ENCODE data around the gene PSMD2. TPM values are rescaled to one million over a fixed set of nuclear protein-coding genes. Genes with fewer than 3 reads are reported as not detected.

PSMD2 gene
- total and polyA plus RNA-seq, 2 of the 8 experiments (the other 6 are each of a cell fraction or from before 2014, with no cell fraction given) = 350 to 363 TPM

DNA sequence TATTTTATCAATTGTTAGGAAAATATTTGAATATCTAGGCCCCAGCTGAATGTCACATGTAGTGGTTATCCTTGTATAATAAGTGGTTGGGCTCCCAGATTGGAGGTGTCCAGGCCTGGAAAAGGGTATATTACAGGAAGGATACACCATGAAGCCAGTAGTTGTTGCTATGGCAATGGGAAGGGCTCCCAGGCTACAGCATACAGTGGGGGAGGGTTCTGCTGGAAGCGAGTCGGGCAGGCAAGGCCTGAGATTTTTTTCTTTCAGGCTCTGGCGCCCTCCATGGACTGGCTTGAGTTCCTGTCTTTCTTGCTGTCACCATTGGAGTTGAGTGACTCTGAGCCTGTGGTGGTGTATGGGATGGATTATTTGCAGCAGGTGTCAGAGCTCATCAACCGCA lies 14.3 kb upstream of the PSMD2 start:
- Histone ChIP-seq H3K79me2 (ENCODE audit: control insufficient read depth in 1 of 2, insufficient read depth in 2 of 2, low read length in 2 of 2) (no peaks in the 10 kb centered on the region), H3K56ac (replicated peaks; ENCODE audit: insufficient read length, low read depth, low read length) (no peak overlapping the region), H3K23ac (ENCODE audit: insufficient read length) (no peak overlapping the region), H2BK5ac (ENCODE audit: low read depth, low read length) (no peak overlapping the region), H3K4me2 (ENCODE audit: insufficient read depth in 1 of 2, low read depth in 2 of 2, low read length in 2 of 2) (no peak overlapping the region), H3K4me1 (replicated peaks in 1 of 4; ENCODE audit: control insufficient read depth in 3 of 4, insufficient read depth in 4 of 4, low read length in 3 of 4) (peaks cover 0 to 2% (median 0%) of the 10 kb centered on the region in 4 experiments; a peak in 2 of 7 replicates), H3K23me2 (ENCODE audit: low read depth, low read length) (no peaks in the 10 kb centered on the region), H2AFZ (ENCODE audit: low read length) (no peak overlapping the region), H3K9ac (replicated peaks in 1 of 4; ENCODE audit: extremely low read depth in 1 of 4, low read depth in 3 of 4, low read length in 3 of 4) (no peak overlapping the region), H4K8ac (ENCODE audit: extremely low read depth, insufficient read depth, low read length) (no peak overlapping the region), H4K20me1 (replicated peaks in 1 of 2; ENCODE audit: control insufficient read depth in 1 of 2, insufficient read depth in 2 of 2, low read length in 2 of 2) (no peaks in the 10 kb centered on the region), H2BK20ac (ENCODE audit: low read length) (no peak overlapping the region), H4K5ac (ENCODE audit: insufficient read length, low read depth, low read length) (no peak overlapping the region), H3K4ac (replicated peaks; ENCODE audit: insufficient read length, low read depth, low read length) (no peak overlapping the region), H3K18ac (ENCODE audit: extremely low read depth, low read length) (no peak overlapping the region), H3K9me3 (ENCODE audit: insufficient read depth in 2 of 2, low read depth in 1 of 2, low read length in 1 of 2) (no peaks in the 10 kb centered on the region), H2AK5ac (ENCODE audit: low read depth, low read length) (no peak overlapping the region), H3K4me3 (ENCODE audit: extremely low read depth in 1 of 4, insufficient read depth in 2 of 4, low read depth in 3 of 4, low read length in 4 of 4) (no peak overlapping the region), H2BK12ac (ENCODE audit: low read depth, low read length) (no peak overlapping the region), H3K36me3 (ENCODE audit: control insufficient read depth in 2 of 4, insufficient read depth in 4 of 4, low read length in 3 of 4) (no peaks in the 10 kb centered on the region), H3K27me3 (replicated peaks in 1 of 4; ENCODE audit: control insufficient read depth in 3 of 4, extremely low read depth in 1 of 4, insufficient read depth in 3 of 4, low read length in 3 of 4) (no peaks in the 10 kb centered on the region), H3K79me1 (ENCODE audit: low read depth, low read length) (no peaks in the 10 kb centered on the region), H2BK120ac (replicated peaks; ENCODE audit: low read depth, low read length) (no peak overlapping the region), H2BK15ac (ENCODE audit: low read length) (no peak overlapping the region), H4K91ac (replicated peaks; ENCODE audit: insufficient read length, low read length) (no peak overlapping the region), H3K14ac (ENCODE audit: insufficient read length) (no peak overlapping the region), H3K27ac (ENCODE audit: low read depth, low read length) (no peak overlapping the region)
- FAIRE-seq (peak; percentile 82), DNase-seq (ENCODE audit: low read depth in 1 of 2, low spot score in 2 of 2) (peak in 1 of 2 experiments; percentile 70)
- CTCF ChIA-PET (ENCODE audit: partially characterized antibody) = interaction anchor here (0.6 to 6.0 kb wide), 31 partner anchors 10 to 400 kb away, joined by 3 to 47 read pairs (median 4); partner anchors contain the start of genes ABCF3, CAMK2N2, EEF1AKMT4 and PARL
- POLR2A ChIA-PET (ENCODE audit: partially characterized antibody) = interaction anchor here (1.0 to 1.7 kb wide), 2 partner anchors 35 to 128 kb away, joined by 3 to 4 read pairs; no protein-coding TSS in a partner anchor
- 10% methylated on average over 4 of the region's 4 CpGs; no CpG with 5 or more reads in 1 of the 2 experiments for WGBS, 2 experiments (ENCODE audit: extremely low coverage in 1 of 2, insufficient coverage in 1 of 2, insufficient read length in 1 of 2, insufficient replicate concordance in 2 of 2, low coverage in 1 of 2, low lambda C conversion rate in 2 of 2, missing lambda C conversion rate in 1 of 2)
- no peak for TF ChIP-seq GTF2F1 (IDR thresholded peaks at IDR 0.05; ENCODE audit: borderline replicate concordance, low read depth, low read length)
- TF ChIP-seq KDM5A (IDR thresholded peaks at IDR 0.05; ENCODE audit: low read length) = no peak
- TF ChIP-seq SIRT6 (IDR thresholded peaks at IDR 0.05; ENCODE audit: low read length) = no peak
- TF ChIP-seq CEBPB (IDR thresholded peaks at IDR 0.05; ENCODE audit: low read depth, low read length) = no peak
- TF ChIP-seq, protein P1, sequence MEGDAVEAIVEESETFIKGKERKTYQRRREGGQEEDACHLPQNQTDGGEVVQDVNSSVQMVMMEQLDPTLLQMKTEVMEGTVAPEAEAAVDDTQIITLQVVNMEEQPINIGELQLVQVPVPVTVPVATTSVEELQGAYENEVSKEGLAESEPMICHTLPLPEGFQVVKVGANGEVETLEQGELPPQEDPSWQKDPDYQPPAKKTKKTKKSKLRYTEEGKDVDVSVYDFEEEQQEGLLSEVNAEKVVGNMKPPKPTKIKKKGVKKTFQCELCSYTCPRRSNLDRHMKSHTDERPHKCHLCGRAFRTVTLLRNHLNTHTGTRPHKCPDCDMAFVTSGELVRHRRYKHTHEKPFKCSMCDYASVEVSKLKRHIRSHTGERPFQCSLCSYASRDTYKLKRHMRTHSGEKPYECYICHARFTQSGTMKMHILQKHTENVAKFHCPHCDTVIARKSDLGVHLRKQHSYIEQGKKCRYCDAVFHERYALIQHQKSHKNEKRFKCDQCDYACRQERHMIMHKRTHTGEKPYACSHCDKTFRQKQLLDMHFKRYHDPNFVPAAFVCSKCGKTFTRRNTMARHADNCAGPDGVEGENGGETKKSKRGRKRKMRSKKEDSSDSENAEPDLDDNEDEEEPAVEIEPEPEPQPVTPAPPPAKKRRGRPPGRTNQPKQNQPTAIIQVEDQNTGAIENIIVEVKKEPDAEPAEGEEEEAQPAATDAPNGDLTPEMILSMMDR (IDR thresholded peaks at IDR 0.05; ENCODE audit: control extremely low read depth in 1 of 3, insufficient read depth in 1 of 3, low read depth in 1 of 3, low read length in 3 of 3) = peak; percentile 58 to 91 (median 83)
- TF ChIP-seq, protein P2, sequence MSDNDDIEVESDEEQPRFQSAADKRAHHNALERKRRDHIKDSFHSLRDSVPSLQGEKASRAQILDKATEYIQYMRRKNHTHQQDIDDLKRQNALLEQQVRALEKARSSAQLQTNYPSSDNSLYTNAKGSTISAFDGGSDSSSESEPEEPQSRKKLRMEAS (IDR thresholded peaks at IDR 0.05) = 0 out of 2 replicates have a peak, but pooled peaks have one; percentile 22
- TF ChIP-seq RBBP5 (IDR thresholded peaks at IDR 0.05; ENCODE audit: borderline replicate concordance, low read depth, low read length) = no peak
- peak; percentile 75 to 81; a peak in 3 of 4 replicates for TF ChIP-seq SIN3A (conservative IDR thresholded peaks at IDR 0.05 in 1 of 2, IDR thresholded peaks at IDR 0.05 in 1 of 2; ENCODE audit: low read depth in 1 of 2, low read length in 2 of 2)
- TF ChIP-seq EGR1 (IDR thresholded peaks at IDR 0.05; ENCODE audit: borderline replicate concordance, low read depth, low read length) = no peak
- 0 out of 2 replicates have a peak, but pooled peaks have one; percentile 22 for TF ChIP-seq TCF12 (IDR thresholded peaks at IDR 0.05; ENCODE audit: low read depth, low read length)
- TF ChIP-seq SUZ12 (IDR thresholded peaks at IDR 0.05; ENCODE audit: low read length) = no peak

Measured in H1 (cell line).